Middle frontal gyrus (tissue), 1 donor: ENCODE data around the gene SERPINA5.
A peak's percentile ranks its signal among the peaks of the same experiment; 100 is the strongest.

ENCODE experiments used
- DNase-seq: peaks from one replicate; pipeline ENCODE4 v3.0.0-alpha.2; 2015; ENCODE audit warnings: low spot score; ENCODE audit errors: extremely low spot score

The SERPINA5 gene, protein sequence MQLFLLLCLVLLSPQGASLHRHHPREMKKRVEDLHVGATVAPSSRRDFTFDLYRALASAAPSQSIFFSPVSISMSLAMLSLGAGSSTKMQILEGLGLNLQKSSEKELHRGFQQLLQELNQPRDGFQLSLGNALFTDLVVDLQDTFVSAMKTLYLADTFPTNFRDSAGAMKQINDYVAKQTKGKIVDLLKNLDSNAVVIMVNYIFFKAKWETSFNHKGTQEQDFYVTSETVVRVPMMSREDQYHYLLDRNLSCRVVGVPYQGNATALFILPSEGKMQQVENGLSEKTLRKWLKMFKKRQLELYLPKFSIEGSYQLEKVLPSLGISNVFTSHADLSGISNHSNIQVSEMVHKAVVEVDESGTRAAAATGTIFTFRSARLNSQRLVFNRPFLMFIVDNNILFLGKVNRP

GRCh38 chr14:94581127-94581999 is at the start of gene SERPINA5:
Gene SERPINA5, plus strand, starts transcription at chr14:94581426. Its CDS starts 5,937 bp downstream, at chr14:94587363.
- no peak for DNase-seq

DNA sequence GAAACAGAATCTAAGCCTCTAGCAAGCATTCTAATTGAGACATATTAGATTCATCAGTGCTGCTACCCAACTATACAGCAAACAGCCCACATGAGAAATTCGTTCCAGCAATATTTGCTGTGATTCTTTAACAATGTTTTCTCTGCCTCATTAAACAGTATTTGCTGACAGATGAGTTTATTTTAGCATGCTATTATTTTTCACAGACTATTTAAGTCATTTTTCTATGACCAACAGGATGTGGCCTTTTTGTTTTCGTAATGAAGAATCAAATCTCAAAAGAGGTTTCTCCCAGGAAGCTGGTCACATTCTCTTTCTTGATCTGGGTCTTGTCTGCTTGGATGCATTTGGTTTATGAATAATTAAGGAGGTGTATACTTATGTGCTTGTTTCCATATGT is 48.8 kb upstream of the SERPINA5 start:
- no peak for DNase-seq

DNA sequence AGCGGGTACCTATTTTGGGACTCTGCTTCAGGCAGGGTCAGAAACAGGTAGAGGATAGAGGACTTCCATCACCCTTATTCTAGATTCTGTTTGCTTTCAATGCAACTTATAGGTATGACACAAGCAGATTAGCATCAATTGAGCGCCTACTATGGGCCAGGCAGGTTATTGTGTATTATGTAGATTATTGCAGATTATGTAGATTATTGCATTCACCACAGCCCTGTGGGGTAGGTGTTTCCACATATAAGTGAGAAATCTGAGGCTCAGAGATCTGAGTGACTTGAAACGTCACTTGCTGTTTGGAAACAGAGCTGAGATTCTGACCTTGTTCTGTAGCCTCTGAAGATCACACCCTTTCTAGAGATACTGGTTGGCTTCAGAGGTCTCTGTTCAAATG is 45.7 kb upstream of the SERPINA5 start:
- no peak for DNase-seq

DNA sequence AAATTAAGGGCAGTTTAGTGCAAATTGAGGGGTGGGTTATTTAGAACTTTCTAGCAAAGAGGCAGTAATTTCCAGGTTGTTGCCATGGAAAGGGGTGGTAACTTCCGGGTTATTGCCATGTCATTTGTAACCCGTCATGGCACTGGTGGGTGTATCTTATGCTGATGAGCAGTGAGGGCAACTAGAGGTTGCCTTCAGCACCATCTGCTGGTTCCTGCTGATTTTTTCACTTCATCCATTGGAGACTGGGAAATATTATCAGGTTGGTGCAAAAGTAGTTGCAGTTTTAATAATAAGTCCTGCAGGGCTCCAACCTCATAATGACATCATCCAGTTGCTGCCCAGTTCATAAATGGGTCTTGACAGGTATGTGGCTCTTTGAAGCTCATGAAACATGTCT is 44.4 kb upstream of the SERPINA5 start:
- no peak for DNase-seq

GRCh38 chr14:94538070-94538740 is 43.0 kb upstream of the SERPINA5 start:
- DNase-seq = no peak

DNA sequence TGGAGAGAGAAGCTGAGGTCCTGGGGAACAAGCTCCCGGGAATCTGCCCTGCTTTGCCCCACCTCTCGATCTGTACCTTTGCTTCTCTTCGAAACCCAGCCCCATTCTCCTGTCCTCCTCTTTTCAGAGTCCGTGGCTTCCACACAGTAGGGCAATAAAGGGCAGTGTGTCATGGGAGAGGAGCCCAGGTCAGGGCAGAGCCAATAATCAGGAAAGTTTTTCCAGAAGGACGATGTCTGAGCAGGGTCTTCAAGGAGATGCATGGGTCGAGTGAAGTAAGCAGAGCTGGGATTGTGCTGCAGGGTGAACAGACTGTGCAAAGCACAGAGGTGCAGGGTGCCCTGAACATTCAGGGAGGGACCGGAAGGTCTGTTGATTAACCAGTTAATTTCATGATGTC is 42.0 kb upstream of the SERPINA5 start:
- DNase-seq = no peak

- no peak for DNase-seq
These were observed 41.0 kb upstream of the SERPINA5 start for GRCh38 chr14:94540031-94540794.

GRCh38 chr14:94541234-94541975 is 39.8 kb upstream of the SERPINA5 start:
- DNase-seq = no peak

- DNase-seq = no peak
These were observed 39.0 kb upstream of the SERPINA5 start for GRCh38 chr14:94542111-94542810.

DNA sequence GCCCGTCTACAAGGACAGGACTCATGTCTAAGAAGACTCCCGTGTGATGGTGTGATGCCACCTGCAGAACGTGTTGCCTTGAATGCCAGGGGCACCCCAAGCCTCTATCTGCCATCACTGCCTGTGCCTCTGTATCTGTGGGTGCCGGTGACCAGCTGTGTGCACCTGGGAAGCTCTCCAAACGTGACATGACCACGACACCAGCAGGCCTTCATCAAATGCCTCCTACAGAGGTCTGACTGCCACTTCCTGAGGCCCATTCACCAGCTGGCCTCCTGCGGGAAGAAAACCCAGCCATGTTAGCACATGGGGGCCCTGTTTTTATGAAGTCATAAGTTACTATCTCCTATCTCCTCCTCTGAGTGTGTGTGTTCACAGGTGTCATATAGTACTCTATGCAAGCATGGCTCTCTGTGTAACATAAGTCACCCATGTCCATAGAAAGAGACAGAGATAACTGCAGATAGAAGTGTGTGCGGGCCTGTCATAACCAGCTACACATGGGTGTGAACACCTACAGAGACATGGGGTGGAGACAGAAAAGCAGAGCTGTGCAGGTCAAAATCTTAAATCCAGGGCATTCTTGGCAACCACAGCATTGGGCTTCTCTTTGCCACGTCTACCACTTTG is 38.3 kb upstream of the SERPINA5 start:
- no peak for DNase-seq

- DNase-seq = no peak
These were observed 37.6 kb upstream of the SERPINA5 start for GRCh38 chr14:94543449-94544124.

- DNase-seq = no peak
These were observed 36.5 kb upstream of the SERPINA5 start for GRCh38 chr14:94544726-94545125.

DNA sequence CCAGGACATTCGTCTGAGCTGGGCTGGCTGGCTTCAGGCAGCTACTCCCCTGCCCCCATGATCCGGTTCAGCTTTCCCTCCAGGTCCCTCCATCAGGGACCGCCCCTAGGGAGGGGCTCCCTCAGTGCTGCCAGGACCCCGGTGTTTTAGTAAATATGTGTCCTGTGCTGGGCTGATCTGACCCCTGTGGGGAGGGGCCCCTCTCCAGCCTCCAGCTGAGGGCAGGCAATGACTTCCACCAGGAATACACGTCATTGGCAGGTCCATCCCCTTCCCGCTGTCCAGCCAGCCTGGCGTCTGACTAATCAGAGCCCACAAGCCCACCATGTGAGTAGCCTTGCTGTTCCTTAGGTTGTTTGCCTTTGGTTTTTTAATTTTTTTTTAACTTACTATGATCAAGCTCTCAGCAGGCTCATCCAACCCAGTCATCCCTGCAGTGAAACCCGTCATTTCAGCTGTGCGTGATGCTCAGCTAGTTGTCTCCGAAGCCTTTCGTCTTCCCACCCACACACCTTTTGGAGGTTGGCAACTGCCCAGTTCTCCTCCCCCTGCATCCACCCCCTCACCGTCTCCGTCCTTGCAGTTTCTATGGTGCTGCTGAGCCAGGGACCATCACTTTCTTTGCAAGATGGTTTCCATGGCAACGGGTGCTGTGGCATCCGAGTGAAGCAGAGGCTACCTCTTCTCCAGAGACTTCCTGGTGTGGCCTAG is 35.9 kb upstream of the SERPINA5 start:
- peak; percentile 47 for DNase-seq

DNA sequence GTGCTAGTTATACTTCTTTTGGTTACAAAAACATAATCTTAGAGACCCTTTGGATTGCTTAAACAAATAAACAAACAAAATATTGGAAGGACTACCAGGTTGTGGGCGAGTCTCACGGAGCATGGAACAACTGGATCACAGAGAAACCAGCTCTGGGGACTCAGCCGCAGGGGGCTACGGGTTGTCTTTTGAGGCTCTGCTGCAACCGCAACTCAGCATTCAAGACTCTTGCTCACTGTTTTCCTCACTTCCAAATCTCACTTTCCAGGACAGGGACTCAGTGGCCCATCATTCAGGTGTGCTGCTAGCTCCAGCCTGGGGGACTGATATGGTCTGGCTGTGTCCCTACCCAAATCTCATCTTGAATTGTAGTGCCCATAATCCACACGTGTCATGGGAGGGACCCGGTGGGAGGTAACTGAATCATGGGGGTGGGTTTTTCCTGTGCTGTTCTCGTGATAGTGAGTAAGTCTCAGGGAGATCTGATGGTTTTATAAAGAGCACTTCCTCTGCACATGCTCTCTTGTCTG is 34.0 kb upstream of the SERPINA5 start:
- no peak for DNase-seq

DNA sequence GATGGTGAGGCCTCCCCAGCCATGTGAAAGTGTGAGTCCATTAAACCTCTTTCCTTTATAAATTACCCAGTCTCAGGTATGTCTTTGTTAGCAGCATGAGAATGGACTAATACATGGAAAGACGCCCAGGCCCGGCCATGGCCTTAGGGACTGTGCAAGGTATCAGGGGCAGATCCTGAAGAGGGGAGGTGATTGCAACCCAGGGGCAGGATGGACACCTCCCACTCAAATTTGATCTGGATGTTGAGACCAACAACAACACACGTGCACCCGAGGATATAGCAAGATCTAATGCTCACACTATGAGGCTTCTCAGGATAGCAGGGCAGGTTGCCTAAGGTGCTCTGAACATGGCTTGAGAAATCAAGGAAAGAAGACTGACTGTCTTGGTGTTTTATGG is 33.5 kb upstream of the SERPINA5 start:
- DNase-seq = no peak

- DNase-seq = no peak
These were observed 32.9 kb upstream of the SERPINA5 start for GRCh38 chr14:94548131-94548998.
